Stimulated activated naive CD4-positive, alpha-beta T cell (primary cell): Measurements from ENCODE around the gene RAB40AL.

Source experiments
- DNase-seq, 6 experiments: peaks; one replicate each; lab custom pipeline; 2025; lab: John Stamatoyannopoulos, UW

Gene RAB40AL

GRCh38 chrX:102983205-102983604, 46.1 kb downstream of the RAB40AL start:
- no peak for DNase-seq

- no peak for DNase-seq
Observed at GRCh38 chrX:102985192-102985591, 48.1 kb downstream of the RAB40AL start.
